Measurements from ENCODE around the gene NELL1.

DNA sequence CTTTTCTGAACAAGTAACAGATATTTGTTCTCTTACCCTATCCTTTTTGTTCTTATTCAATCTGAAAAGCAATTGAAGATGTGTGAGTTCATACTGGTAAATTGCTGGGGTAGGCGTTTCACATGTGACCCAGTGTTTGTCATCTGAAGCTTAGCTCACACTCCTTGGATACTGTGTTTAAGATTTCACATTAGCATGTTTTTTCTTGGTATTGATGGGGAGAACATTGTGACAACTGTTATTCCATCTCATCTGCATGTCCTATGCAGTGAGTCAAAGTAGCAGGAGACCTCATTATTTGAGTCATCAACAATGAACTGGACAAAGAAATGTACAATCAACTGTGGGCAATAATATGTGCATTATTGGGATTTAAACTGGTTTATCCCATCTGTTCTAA lies 831.9 kb downstream of the NELL1 start:
- no peak for TF ChIP-seq CTCF (IDR thresholded peaks at IDR 0.05)
- TF ChIP-seq EZH2phosphoT487 (IDR thresholded peaks at IDR 0.05), result no peak

All from neural progenitor cell (in vitro differentiated cells).